GM21447 (cell line): ENCODE results near the gene PLCB4.
A peak's percentile ranks its signal among the peaks of the same experiment; 100 is the strongest.

Source experiments
- ATAC-seq: cut with Tn5 transposase; IDR thresholded peaks from one replicate; pipeline ENCODE4 v1.9.1; 2021; ENCODE audit not compliant: unreplicated experiment

PLCB4 gene

GRCh38 chr20:9416421-9416820, 347.5 kb downstream of the PLCB4 start:
- no peak for ATAC-seq

- ATAC-seq = no peak
Measured at GRCh38 chr20:9417665-9418064, 348.8 kb downstream of the PLCB4 start.

- ATAC-seq = no peak
Measured at GRCh38 chr20:9422321-9423057, 353.6 kb downstream of the PLCB4 start.

GRCh38 chr20:9424551-9424950, 355.7 kb downstream of the PLCB4 start:
- ATAC-seq = no peak

- no peak for ATAC-seq
Measured at GRCh38 chr20:9427430-9428291, 358.8 kb downstream of the PLCB4 start.

- no peak for ATAC-seq
Measured at GRCh38 chr20:9428292-9428607, 359.4 kb downstream of the PLCB4 start.

GRCh38 chr20:9439806-9440205, 370.9 kb downstream of the PLCB4 start:
- ATAC-seq = no peak

GRCh38 chr20:9440892-9441291, 372.0 kb downstream of the PLCB4 start:
- ATAC-seq = no peak

- ATAC-seq = peak; percentile 84
Measured at GRCh38 chr20:9441948-9442347, 373.1 kb downstream of the PLCB4 start.

GRCh38 chr20:9442858-9443257, 374.0 kb downstream of the PLCB4 start:
- peak; percentile 59 for ATAC-seq

- ATAC-seq = no peak
Measured at GRCh38 chr20:9444921-9445320, 376.0 kb downstream of the PLCB4 start.

GRCh38 chr20:9447182-9447581, 378.3 kb downstream of the PLCB4 start:
- ATAC-seq = no peak

- no peak for ATAC-seq
Measured at GRCh38 chr20:9453201-9453600, 384.3 kb downstream of the PLCB4 start.

- ATAC-seq = no peak
Measured at GRCh38 chr20:9454791-9455190, 385.9 kb downstream of the PLCB4 start.

- ATAC-seq = peak; percentile 50
Measured at GRCh38 chr20:9457136-9457535, 388.2 kb downstream of the PLCB4 start.

- ATAC-seq = peak; percentile 62
Measured at GRCh38 chr20:9458138-9458796, 389.4 kb downstream of the PLCB4 start.

- ATAC-seq = no peak
Measured at GRCh38 chr20:9460518-9460917, 391.6 kb downstream of the PLCB4 start.

- no peak for ATAC-seq
Measured at GRCh38 chr20:9467995-9468394, 399.1 kb downstream of the PLCB4 start.

GRCh38 chr20:9474835-9475415, 406.0 kb downstream of the PLCB4 start:
- no peak for ATAC-seq

GRCh38 chr20:9475456-9475855, 406.6 kb downstream of the PLCB4 start:
- ATAC-seq = no peak

- no peak for ATAC-seq
Measured at GRCh38 chr20:9476174-9476573, 407.3 kb downstream of the PLCB4 start.
